HG03103 (cell line): ENCODE measurements around the gene LYPD4.

Experiments
- ATAC-seq: cut with Tn5 transposase; IDR thresholded peaks from one replicate; pipeline ENCODE4 v1.9.1; 2021; ENCODE audit warnings: low read depth; ENCODE audit not compliant: unreplicated experiment

The LYPD4 gene, protein sequence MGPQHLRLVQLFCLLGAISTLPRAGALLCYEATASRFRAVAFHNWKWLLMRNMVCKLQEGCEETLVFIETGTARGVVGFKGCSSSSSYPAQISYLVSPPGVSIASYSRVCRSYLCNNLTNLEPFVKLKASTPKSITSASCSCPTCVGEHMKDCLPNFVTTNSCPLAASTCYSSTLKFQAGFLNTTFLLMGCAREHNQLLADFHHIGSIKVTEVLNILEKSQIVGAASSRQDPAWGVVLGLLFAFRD

DNA sequence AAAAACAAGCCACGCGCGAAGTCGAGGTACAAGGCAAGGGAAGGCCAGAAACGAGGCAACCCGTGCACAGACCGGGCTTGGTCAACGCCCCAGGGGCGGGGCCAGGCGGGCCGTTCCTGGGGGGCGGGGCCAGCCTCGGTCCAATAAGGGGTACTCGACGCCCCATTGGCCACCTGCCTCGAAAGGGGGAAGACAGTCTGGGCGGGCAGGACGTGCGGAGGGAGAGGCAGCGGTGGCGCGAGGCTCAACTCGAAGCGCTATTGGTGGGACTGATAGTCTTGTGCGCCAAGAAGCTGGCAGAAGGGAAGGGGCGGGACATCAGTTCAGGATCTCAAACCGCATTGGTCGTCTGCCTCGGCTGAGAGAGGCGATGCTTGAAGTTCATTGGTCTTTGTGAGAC is at the start of gene LYPD4:
Gene LYPD4, minus strand, starts transcription at position 83 of the 400 bp plus-strand sequence. CDS start 5,398 bp downstream, outside the sequence.
- ATAC-seq, result no peak

DNA sequence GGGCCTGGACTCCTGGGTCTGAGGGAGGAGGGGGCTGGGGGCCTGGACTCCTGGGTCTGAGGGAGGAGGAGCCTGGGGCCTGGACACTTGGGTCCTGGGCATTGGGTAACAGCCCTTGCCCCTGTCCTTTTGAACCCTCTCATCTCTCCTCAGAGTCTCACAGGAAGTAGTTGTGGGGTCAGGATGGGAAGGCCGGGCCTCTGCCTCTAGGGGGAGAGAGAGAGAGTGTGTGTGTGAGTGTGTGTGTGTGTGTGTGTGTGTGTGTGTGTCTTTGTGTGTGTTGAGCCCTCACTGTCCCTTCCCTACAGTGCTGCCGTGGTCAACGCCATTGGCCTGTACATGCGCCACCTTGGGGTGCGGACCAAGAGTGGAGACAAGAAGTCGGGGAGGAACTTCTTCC is 49.4 kb upstream of the LYPD4 start:
- no peak for ATAC-seq

GRCh38 chr19:41892173-41892902 is 47.9 kb upstream of the LYPD4 start:
- ATAC-seq, result no peak

DNA sequence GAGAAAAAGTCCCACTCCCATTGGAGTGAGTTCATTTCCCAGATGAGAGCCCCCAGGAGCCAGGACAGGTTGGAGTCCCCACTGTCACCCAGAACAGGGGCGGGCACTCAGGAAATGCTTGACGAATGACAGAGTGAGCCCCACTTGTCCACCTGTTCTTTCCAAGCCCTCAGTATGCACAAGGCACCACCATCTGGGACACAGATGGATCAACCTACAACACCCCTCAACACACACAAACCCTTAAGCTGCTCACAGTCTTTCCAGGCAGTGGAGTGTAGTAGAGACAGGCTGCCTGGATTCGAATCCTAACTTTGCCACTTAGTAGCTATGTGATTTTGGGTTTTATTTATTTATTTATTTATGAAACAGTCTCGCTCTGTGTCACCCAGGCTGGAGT is 46.5 kb upstream of the LYPD4 start:
- ATAC-seq, result no peak

- ATAC-seq, result no peak
Observed at GRCh38 chr19:41889896-41890295, 45.4 kb upstream of the LYPD4 start.

DNA sequence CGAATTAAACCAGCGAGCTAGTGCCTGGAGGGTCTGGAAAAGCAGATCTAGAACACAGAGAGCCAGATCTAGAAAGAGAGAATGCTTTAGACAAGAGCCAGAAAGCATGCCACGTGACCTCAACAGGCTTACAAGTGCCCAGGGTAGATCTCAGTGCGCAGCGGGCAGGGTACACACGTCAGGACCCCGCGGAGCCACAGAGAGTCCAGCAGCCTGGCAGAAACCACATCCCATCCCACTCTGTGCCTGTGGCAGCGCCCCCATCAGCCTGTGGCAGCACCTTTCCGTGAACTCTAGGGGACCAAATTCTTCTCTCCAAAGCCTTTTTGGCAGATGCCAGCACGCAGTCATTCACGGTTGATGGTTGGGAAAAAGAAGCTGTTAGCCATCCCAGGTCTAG is 44.4 kb upstream of the LYPD4 start:
- no peak for ATAC-seq

DNA sequence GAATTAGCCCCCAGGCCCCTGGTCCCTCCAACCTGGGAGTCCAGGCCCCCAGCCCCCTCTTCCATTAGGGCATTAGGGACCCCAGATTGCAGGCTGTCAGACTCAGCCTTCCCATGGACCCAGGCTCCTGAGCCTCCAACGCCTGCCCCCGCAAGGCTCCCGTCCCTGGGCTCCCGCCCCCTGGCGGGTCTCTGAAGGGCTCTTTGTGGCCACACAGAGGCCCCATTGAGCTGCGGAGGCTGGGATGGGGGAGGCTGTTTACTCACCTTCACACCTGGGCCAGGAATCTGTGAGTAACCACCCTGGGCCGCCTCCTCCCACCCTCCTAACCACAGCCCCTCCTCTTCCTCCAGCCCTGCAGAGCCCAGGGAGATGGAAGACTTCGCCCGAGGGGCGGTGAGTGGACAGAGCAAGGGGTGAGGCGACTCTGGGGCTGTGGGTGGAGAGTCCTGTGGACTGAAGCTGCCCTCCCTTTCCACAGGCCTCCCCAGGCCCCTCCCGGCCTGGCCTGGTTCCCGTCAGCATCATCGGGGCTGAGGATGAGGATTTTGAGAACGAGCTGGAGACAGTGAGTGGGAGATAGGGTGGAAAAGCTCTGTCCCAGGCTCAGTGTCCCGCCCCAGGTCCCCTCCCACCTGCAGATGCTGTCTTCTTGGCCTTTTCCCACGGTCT is 43.4 kb upstream of the LYPD4 start:
- ATAC-seq, result no peak

DNA sequence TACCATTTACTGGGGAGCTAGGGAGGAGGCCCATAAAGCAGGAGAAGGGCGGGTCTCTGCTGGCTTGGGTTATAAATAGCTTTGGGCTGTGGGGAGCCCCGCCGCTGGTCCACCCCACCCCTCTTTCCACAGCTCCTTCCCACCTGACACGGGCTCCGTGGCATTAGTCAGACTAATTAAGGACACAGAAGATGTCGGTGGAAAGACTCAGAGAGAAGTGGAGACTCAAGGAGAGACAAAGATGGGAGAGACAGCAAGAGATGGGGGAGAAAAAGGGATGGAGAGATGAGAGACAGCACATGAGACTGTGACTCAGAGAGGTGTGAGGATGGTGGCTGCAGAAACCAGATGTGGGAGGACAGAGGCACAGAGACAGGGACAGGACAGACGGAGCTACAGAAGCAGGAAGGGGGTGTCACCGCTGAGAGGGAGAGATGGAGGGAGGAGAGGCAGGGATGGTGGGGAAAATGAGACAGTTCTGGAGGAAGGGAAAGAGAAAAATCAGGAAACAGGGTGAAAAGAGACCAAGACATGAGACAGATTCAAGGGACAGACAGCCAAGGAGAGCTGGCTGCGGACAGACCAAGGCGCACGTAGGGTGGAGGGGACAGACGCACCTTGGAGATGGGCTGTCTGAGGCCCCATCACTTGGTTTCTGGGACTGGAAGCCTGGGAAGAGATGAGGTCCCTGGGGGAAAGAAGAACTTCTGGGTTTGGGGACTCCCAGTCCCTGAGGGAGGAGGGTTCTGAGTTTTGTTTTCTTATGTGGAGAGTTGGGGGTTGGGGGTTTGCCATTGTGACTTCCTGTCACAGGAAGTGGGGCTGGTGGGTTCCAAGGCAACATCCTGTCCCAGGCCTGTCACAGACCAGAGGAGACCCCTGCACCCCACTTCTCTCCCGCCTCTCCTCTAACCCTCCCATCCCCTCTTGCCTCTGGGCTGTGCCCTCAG is 42.6 kb upstream of the LYPD4 start:
- ATAC-seq, result no peak

DNA sequence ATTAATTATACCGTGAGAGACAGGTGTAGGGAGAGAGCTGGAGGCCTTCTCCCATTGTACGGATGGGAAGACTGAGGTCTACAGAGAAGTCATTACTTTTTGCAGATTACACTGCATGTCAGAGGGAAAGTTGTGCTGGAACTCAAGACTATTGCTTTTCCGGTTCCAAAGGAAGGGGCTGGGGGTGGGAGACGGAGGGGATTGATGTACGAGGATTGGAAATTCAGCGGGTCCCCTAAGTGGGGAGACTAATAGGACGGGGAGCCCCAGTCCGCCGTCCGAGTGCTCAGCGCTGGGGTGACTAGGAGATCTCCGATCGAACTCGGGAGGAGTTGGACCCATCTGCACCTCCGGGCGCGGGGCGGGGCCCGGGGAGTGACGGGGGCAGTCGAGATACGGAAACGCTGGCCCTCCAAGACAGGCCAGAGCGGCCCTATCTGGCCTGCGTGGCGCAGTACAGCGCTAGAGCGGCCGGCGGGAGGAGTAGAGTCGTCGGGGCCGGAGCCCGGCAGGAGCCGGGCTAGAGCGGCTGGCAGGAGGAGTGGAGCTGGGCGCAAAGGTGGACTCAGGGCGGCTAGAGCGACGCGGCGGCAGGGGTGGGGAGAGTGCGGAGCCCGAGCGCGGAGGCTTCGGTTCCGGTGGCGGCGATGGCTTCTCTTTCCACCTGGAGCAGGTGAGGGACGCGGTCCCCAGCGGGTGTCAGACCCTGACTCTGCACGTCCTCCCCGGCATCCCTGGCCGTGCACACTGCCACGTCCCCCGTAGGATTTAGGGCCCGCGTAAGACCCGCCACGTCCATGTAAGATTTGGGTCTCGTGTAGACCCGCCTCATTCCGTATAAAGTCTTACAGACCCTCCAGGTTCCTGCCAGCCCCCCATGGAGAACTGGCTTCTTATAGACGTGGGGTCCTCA is 39.6 kb upstream of the LYPD4 start:
- ATAC-seq, result peak; percentile 61

GRCh38 chr19:41883463-41883820 is 39.0 kb upstream of the LYPD4 start:
- no peak for ATAC-seq

DNA sequence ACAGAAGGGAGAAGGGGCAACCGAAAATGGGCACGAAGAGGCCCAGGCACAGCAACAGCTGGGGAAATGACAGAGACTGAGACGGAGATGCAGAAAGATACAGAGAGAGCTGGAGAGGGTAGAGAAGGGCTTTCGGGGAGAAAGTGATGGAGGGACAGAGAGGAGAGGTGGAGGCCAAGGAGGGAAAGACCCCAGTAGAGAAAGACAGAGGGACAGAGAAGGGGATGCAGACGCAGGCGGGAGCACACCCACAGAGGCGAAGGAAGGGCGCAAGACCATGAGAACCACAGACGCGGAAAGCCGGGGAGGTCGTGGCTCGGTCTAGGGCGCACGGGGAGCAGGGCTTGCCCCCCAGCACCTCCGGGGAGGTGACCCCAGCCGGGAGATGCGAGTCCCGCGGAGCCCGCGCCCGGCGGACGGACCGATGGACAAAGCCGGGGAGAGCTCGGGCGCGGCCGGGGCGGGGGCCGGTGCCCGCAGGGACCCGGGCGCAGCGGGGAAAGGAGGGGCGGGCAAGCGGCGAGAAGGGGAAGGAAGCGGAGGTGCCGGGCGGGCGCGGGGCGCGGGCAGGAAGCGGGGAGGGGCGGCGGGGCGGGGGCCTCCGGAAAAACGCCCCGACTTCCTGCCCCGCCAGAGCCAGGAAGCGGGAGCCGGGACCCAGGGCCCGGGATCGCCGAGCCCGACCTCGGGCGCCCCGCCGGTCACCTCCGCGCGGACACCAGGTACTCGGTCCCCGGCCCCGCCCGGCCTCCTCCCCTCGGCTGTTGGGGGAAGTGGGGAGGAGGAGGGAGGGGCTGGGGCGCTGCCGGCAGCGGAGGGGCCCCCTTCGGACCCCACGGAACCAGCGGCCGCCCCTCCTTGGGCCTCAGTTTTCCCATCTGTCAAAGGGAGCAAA is 38.3 kb upstream of the LYPD4 start, which contains the start of gene ARHGEF1:
Gene ARHGEF1, plus strand, starts transcription at position 617 of the 895 bp plus-strand sequence. CDS start 4,899 bp downstream, outside the sequence.
- no peak for ATAC-seq

DNA sequence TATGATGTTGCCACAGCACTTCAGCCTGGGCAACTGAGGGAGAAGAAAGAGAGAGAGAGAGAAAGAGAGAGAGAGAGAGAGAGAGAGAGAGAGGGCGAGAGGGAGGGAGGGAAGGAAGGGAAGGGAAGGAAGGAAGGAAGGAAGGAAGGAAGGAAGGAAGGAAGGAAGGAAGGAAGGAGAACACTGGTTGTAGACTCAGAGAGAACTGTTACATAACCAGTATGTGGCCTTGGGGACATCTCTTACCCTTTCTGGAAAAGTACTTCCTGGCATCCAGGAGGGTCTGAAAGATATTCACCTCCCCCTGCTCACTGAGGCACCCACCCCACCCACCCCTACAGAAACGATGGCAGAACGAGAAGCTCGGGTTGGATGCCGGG is 35.8 kb upstream of the LYPD4 start:
- no peak for ATAC-seq

DNA sequence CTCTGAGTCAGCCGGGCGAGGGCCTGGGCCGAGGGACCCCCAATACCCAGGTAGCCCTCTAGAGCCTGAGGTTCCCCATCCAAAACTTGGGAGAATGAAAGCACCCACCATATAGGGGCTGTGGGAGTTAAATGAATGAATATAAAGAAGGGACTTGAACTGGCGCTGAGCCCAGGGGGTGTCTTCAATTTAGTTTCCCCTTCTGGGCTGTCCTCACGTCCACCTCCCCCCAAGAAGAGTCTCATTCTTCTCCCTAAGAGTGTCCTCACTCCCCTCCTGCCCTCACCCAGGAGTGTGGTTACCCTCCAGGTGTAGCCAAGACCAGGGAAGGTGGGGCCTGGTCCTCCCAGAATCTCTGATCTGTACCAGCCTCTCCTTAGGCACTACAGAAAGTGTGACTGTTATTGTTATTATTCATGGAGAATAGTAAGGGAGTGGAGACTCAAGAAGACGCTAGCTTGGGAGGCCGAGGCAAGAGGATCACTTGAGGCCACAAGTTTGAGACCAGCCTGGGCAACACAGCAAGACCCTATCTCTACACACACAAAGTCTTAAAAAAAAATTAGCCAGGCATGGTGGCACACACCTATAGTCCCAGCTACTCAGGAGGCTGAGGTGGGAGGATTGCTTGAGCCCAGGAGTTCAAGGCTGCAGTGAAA is 35.3 kb upstream of the LYPD4 start:
- ATAC-seq, result no peak

GRCh38 chr19:41879080-41879479 is 34.6 kb upstream of the LYPD4 start:
- ATAC-seq, result no peak

GRCh38 chr19:41877916-41878905 is 33.7 kb upstream of the LYPD4 start:
- no peak for ATAC-seq

DNA sequence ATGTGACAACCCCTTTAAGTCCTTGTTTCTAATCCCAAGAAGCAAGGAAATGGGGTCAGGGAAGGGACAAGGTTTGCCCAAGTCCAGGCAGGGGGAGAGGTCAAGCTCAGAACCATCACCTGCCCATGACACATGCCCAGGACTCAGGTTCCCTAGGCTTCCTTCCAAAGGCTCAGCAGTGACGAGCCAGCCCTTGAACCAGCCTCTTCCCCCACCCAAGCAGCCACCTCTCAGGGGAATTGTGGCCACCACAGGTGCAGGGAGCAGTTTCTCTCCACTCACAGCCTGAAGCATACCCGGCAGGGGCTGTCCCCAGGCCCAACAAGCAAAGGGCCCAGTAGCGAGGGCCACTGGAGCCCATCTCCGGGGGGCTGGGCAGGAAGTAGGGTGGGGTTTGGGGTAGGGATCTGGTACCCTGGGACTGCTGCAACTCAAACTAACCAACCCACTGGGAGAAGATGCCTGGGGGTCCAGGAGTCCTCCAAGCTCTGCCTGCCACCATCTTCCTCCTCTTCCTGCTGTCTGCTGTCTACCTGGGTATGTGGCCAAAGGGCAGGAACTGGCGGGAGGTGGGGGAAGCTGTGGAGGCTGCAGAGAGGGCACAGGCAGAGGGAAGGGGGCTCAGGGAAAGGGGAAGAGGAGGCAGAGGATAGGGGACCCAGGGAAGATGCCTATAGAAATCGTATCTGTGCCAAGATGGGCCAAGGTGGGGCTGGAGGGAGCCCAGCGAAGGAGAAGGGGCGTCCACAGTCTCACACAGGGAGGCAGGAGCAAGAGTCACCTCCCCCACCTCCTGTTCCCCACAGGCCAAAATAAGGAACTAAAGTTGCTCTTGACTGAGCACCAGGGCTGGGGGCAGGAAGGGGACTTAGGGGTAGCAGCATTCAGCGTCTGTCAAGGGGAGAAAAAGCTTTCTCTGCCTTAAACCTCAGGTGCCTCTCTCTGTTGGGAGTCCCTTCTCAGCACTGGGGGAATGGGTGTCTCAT is 32.7 kb upstream of the LYPD4 start, which contains the start of gene CD79A:
Gene CD79A, plus strand, starts transcription at position 433 of the 986 bp plus-strand sequence. Its CDS starts 26 bp downstream, at position 459.
- ATAC-seq, result peak; percentile 51
